ENCODE data around the gene RAB3GAP2.
"Not testable (repeated sequence)": the region's sequence is repeated elsewhere in the genome, so short reads cannot be mapped to it uniquely, and the experiment has no call there.

Gene RAB3GAP2

DNA sequence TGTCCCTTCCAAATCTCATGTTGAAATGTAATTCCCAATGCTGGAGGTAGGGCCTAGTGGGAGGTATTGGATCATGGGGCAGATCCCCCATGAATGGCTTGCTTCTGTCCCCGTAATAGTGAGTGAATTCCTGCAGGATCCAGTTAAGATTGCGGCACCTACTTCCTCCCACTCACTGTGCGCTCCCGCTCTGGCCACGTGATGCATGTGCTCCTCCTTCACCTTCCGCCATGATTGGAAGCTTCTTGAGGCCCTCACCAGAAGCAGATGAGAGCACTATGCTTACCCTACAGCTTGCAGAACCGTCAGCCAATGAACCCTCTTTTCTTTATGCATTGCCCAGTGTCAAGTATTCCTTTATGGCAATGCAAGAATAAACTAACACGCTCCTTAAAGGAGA, 14.9 kb upstream of the RAB3GAP2 start:
- no peak overlapping the region for H3K27ac ChIP-seq
- DNase-seq (ENCODE audit: low read depth, low spot score), result no peak

DNA sequence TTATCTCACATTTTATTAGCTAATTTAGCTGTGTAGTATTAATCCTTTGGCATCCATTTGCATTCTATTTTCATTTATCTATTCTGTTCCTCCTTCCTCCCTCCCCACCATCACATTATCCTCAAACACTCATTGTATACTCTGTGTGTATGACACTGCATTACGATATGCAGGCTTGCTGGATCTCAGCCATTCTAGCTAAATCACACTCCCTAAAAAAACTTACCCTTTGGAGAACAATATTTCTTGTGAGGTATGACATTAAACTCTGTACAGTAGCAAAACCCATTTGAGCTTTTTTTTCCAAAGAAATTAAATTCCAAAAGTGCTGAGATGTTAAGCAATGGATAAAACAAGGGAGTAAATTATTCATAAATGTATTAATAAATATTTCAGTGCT, 11.4 kb upstream of the RAB3GAP2 start:
- no peak overlapping the region for H3K27ac ChIP-seq
- no peak for DNase-seq (ENCODE audit: low read depth, low spot score)

DNA sequence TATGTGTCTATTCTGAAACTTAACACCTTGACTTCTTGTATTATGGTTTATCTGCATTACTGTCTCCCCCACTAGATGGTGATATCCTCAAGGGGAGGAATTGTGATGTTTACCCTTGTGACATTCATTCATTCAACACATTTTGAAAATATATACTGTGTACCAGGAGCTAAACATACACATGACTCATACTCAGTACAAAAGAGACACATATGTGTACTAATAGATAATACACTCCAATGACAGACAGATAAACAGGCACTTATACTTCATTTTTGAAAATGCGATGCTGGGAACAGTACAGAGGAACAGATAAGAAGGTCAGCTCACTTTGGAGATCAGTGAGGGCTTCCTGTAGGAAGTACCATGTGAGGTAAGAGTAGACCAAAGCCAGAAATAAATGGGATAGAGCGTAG, 8.9 kb upstream of the RAB3GAP2 start:
- DNase-seq (ENCODE audit: low read depth, low spot score), result no peak

DNA sequence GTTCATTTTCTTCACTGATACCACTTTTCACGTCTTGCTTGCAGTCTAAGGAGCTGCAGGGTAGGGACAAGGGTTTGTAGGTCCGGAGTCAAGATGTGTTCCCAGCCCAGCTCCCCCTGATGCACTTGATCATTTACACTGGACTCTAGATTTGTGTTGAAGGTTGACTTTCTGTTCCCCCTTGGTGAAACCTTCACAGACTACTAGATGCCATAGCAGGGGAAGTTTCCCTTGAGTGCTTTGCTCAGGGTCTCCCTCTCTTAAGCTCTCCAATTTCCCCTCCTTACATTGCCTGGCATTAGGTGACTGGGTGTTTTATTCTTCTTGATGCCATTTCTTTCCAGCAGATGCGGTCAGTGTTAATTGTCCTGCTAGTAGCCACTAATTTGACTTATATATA, 8.0 kb upstream of the RAB3GAP2 start:
- H3K27ac ChIP-seq, result no peak overlapping the region
- DNase-seq (ENCODE audit: low read depth, low spot score), result no peak

More for the DNA sequence above, 8.9 kb upstream of the RAB3GAP2 start:
- H3K27ac ChIP-seq, result no peak overlapping the region

DNA sequence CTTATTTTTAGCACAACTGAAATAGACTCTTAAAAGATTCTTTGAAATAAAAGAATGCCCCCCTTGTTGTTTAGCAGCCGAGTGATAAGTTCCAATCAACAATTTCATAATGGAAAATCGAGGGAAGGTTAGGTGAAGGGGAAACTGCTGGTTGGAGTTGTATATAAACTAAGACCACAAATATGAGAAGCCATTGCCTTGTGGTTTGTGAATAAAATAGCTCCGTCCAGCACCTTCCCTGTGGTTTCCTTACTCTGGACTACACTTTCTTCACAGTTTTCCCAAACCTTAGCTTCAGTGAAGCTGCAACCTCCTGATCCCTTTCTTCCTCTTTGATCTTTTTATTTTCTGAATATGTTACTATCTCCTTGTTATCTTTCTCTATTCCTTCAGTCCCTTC, 6.7 kb upstream of the RAB3GAP2 start:
- no peak overlapping the region for H3K27ac ChIP-seq
- DNase-seq (ENCODE audit: low read depth, low spot score), result no peak

DNA sequence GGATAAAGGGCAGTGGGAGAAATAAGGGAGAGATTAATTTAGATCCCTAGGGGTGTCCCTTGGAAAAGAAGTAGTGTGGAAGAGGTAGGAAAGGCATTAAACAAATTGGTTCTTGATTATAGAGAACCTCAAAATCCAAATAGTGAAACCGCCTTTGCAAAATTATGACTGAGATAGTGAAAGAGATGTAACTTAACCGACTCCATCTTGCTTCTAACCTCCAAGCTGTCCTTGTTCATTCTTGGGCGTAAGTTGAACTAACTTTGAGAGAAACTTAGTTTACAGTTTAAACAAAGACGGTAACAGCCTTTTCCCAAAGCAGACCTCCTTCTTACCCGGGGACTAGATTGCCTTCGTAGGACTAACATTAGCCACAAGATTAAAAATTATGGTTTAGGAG, 3.2 kb upstream of the RAB3GAP2 start:
- no peak overlapping the region for H3K27ac ChIP-seq
- no peak for DNase-seq (ENCODE audit: low read depth, low spot score)

DNA sequence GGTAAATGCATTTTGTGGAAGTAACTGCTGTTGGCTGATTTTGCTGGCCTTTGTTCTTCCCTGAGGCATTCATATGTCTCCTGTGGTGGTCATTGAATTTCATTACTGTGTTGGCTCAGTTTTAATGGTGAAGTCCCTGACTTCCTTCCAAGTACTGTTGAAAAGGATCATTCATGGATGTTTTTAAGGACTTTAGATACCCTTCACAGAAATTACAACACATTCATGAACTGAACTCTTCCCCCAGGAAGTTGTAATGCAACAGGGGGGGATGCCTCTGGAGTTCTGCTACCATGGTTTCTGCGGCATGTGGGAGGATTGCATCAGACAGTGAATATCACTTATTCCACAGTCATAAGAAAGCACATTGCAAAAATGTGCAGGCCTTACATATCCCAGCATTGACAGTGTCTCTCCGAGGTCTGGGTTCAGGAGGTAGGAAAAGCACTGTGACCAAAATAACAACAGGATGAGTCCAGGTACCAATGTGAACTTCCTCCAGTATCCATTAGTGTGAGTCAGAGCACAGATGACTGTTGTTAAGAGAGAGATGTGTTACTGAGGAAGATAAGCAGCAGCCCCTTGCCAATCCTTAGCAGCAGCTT, 2.1 kb upstream of the RAB3GAP2 start:
- DNase-seq (ENCODE audit: low read depth, low spot score), result no peak

DNA sequence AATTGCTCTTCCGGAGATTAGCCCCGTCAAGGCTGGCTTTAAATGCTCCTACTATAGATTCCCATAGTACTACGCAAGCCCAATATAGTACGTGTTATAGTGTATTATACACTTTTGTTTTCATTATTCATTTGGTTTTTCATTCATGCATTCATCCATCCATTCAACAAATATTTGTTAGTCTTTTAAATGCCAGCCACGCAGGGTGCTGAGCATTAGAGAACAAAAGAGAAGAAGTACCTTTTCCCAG, 513 bp upstream of the RAB3GAP2 start:
- peak overlapping the region; percentile 72 for H3K27ac ChIP-seq
- no peak for DNase-seq (ENCODE audit: low read depth, low spot score)

More for the DNA sequence above, 2.1 kb upstream of the RAB3GAP2 start:
- H3K27ac ChIP-seq, result no peak overlapping the region

DNA sequence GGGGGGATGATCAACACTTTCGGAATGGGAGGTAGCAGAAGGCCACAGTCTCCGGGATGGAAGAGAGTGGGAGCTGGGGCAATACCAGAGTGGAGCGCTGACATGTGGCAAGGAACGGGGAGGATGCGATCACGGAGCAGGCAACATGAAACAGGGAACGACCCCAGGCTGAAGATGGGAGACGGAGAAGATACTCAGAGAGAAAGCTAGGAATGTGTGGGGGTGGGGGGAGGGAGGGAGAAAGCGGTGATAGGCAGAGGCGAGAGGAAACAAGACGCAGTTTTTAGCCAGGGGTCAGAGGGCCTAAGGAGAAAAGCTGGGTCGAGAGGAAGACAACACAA, 577 bp downstream of the RAB3GAP2 start:
- DNase-seq (ENCODE audit: low read depth, low spot score), result no peak
- peak overlapping the region; percentile 72 for H3K27ac ChIP-seq

DNA sequence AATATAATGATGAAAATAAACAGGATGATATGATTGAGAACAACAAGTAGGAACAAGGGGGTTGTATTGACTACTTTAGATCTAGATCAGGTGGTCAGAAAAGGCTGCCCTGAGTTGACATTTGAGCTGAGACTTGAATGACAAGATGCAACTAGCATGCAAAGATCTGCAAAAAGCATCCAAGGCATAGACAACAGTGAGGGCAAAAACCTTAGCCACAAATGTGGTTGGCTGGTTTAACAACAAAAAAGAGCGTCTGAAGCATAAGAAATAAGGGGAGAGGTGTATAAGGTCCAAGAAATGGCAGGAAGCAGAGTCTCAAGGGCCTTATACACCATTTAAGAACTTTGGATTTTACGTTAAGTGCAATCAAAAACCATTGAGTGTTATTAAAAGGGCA, 3.2 kb downstream of the RAB3GAP2 start:
- no peak for DNase-seq (ENCODE audit: low read depth, low spot score)

DNA sequence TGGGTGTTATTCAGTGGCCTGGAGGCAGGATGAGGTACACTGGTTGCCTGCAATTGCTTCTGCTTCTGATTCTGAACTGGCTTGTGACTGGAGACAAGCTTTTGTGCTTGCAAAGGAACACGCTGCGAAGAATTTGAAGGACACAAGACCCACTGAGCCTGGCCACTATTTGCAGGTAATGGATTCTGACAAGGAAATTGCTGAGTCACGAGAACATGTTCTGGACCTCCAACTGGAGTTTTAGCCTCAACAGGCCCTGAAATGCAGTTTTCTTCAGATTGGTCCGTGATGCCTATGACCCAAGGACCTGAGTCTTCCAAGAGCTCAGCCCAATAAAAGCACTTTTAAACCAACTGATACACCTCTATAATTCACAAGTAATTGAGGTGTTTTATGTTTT, 4.6 kb downstream of the RAB3GAP2 start:
- H3K27ac ChIP-seq, result no peak overlapping the region

More for the DNA sequence above, 3.2 kb downstream of the RAB3GAP2 start:
- no peak overlapping the region for H3K27ac ChIP-seq

DNA sequence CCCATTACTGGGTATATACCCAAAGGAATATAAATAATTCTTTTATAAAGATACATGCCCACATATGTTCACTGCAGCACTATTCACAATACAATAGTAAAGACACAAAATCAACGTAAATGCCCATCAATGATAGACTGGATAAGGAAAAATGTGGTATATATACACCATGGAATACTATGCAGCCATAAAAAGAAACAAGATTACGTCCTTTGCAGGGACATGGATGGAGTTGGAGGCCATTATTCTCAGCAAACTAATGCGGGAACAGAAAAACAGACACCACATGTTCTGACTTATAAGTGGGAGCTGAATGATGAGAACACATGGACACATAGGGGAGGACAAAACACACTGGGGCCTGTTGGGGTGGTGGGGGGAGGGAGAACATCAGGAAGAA, 12.0 kb downstream of the RAB3GAP2 start:
- not testable (repeated sequence) for H3K27ac ChIP-seq; DNase-seq (ENCODE audit: low read depth, low spot score)

More for the DNA sequence above, 4.6 kb downstream of the RAB3GAP2 start:
- DNase-seq (ENCODE audit: low read depth, low spot score), result no peak

DNA sequence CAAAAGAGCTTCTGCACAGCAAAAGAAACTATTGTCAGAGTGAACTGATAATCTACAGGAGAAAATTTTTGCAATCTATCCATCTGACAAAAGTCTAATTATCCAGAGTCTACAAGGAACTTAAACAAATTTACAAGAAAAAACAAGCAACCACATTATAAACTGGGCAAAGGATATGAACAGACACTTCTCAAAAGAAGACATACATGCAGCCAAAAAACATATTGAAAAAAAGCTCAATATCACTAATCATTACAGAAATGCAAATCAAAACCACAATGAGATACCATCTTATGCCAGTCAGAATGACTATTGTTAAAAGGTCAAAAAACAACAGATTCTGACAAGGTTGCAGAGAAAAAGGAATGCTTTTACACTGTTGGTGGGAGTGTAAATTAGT, 12.5 kb downstream of the RAB3GAP2 start:
- not testable (repeated sequence) for H3K27ac ChIP-seq; DNase-seq (ENCODE audit: low read depth, low spot score)

DNA sequence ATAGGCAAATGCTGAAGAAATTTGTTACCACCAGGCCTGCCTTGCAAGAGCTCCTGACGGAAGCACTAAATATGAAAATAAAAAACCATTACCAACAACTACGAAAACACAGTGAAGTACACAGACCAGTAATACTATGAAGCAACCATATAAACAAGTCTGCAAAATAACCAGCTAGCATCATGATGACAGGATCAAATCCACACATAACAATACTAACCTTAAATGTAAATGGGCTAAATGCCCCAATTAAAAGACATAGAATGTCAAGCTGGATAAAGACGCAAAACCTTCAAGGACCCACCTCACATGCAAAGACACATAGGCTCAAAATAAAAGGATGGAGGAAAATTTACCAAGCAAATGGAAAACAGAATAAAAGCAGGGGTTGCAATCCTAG, 16.1 kb downstream of the RAB3GAP2 start:
- DNase-seq (ENCODE audit: low read depth, low spot score); H3K27ac ChIP-seq: not testable (repeated sequence)

DNA sequence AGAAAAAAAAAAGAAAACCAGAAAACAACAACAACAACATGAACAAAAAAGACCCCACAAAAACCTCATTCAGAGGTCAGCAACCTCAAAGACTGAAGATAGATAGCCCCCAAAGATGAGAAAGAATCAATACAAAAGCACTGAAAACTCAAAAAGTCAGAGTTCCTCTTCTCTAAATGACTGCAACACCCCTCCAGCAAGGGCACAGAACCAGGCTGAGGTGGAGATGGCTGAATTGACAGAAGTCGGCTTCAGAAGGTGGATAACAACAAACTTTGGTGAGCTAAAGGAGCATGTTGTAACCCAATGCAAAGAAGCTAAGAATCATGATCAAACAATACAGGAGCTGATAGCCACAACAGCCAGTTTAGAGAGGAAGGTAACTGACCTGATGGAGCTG, 17.0 kb downstream of the RAB3GAP2 start:
- no peak overlapping the region for H3K27ac ChIP-seq
- no peak for DNase-seq (ENCODE audit: low read depth, low spot score)

DNA sequence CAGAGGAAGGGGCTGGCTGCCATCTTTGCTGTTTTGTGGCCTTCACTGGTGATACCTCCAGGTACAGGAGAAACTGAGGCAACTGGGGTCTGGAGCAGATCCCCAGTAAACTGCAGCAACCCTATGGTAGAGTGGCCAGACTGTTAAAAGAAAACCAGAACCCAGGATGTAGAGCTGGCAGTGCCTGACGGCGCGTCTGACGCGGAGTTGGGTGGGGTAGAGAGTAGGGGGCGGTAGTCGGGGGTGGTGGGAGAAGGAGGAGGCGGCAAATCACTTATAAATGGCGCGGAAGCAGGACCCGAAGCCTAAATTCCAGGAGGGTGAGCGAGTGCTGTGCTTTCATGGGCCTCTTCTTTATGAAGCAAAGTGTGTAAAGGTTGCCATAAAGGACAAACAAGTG, 19.0 kb downstream of the RAB3GAP2 start:
- DNase-seq (ENCODE audit: low read depth, low spot score); H3K27ac ChIP-seq: not testable (repeated sequence)

DNA sequence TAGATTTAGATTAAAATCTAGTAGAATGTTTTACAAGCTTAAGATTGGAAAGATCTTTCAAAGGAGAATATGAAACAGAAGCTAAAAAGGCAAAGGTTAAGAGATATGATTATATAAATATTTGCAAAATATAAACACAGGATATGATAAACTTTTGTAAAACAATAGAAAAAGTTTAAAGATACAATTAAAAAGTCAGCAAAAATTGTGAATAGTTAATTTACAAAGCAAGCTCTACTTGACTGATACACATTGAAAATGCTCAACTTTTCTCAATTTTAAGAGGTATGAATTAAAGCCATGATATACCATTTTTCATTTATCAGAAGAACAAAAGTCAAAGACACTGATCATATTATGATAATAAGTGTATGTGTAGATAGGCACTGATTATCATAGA, 21.0 kb downstream of the RAB3GAP2 start:
- H3K27ac ChIP-seq, result no peak overlapping the region

DNA sequence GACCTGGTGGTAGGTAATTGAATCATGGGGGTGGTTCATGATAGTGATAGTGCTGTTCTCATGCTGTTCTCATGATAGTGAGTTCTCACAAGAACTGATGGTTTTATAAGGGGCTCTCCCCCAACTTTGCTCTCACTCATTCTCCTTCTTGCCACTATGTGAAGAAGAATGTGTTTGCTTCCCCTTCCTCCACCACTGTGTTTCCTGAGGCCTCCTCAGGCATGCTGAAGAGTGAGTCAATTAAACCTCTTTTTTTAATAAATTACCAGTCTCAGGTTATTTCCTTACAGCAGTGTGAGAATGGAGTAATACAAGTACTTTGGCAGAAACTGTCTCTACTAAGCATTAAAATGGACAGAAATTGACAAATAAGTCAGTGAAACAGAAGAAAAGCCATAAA, 21.6 kb downstream of the RAB3GAP2 start:
- DNase-seq (ENCODE audit: low read depth, low spot score), result no peak
- no peak overlapping the region for H3K27ac ChIP-seq

More for the DNA sequence above, 21.0 kb downstream of the RAB3GAP2 start:
- no peak for DNase-seq (ENCODE audit: low read depth, low spot score)

DNA sequence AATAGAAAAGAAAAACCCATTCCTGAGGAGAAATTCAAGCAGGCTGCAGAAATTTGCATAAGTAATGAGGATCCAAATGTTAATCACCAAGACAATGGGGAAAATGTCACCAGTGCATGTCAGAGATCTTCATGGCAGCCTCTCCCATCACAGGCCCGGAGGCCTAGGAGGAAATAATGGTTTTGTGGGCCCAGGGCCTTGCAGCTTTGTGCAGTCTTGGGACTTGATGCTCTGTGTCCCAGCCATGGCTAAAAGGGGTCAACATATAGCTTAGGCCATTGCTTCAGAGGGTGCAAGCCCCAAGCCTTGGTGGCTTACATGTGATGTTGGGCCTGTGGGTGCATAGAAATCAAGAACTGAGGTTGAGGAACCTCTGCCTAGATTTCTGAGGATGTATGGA, 22.7 kb downstream of the RAB3GAP2 start:
- DNase-seq (ENCODE audit: low read depth, low spot score), result no peak
- no peak overlapping the region for H3K27ac ChIP-seq

DNA sequence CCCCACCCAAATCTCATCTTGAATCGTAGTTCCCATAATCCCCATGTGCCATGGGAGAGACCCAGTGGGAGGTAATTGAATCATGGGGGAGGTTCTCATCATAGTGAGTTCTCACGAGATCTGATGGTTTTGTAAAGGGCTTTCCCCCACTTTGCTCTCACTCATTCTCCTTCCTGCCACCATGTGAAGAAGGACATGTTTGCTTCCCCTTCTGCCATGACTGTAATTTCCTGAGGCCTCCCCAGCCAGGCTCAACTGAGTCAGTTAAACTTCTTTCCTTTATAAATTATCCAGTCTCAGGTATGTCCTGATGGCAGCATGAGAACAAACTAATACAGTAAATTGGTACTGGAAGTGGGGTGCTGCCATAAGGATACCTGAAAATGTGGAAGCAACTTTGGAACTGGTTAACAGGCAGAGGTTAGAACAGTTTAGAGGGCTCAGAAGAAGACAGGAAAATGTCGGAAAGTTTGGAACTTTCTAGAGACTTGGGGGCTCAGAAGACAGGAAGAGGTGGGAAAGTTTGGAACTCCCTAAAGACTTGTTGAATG, 23.5 kb downstream of the RAB3GAP2 start:
- not testable (repeated sequence) for DNase-seq (ENCODE audit: low read depth, low spot score); H3K27ac ChIP-seq

DNA sequence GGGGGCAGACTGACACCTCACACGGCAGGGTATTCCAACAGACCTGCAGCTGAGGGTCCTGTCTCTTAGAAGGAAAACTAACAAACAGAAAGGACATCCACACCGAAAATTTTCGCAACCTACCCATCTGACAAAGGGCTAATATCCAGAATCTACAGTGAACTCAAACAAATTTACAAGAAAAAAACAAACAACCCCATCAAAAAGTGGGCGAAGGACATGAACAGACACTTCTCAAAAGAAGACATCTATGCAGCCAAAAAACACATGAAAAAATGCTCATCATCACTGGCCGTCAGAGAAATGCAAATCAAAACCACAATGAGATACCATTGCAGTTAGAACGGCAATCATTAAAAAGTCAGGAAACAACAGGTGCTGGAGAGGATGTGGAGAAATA, 26.4 kb downstream of the RAB3GAP2 start:
- not testable (repeated sequence) for H3K27ac ChIP-seq; DNase-seq (ENCODE audit: low read depth, low spot score)

DNA sequence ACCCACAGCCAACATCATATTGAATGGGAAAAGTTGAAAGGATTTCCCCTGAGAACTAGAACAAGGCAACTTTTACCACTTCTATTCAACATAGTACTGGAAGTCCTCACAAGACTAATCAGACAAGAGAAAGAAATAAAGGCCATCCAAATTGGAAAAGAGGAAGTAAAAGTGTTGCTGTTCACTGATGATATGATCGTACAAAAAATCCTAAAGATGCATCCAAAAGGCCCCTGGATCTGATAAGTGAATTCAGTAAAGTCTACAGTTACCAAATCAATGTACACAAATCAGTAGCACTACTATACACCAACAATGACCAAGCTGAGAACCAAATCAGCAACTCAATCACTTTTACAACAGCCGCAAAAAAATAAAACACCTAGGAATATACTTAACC, 28.3 kb downstream of the RAB3GAP2 start:
- H3K27ac ChIP-seq, result no peak overlapping the region
- no peak for DNase-seq (ENCODE audit: low read depth, low spot score)

Data from epithelial cell of prostate (primary cell).